Left lung (tissue), 10 donors: Measurements from ENCODE around the gene KRTAP6-2. TPM values are rescaled to one million over a fixed set of nuclear protein-coding genes. Genes with fewer than 3 reads are reported as not detected.

ENCODE experiments used
- ATAC-seq: fragments of 200-7000 bp; cut with Tn5 transposase; one replicate; pipeline ENCODE4 v1.9.1; 2020; ENCODE audit warnings: moderate library complexity
- DNase-seq, 4 donors: peaks; one replicate each; pipeline ENCODE4 v3.0.0-alpha.2; 2013 to 2020
- H3K27ac ChIP-seq, 2 donors: fragments of 200-600 bp; sonication (generic) in 1 of 2; one replicate each; pipeline versions ENCODE4 v1.5.0 to v1.8.0; 2020 to 2021
- H3K27me3 ChIP-seq, 2 donors: fragments of 200-600 bp; sonication (generic) in 1 of 2; one replicate each; pipeline versions ENCODE4 v1.5.0 to v1.8.0; 2020 to 2021
- H3K36me3 ChIP-seq, 2 donors: fragments of 200-600 bp; sonication (generic) in 1 of 2; one replicate each; pipeline versions ENCODE4 v1.5.0 to v1.8.0; 2020 to 2021
- H3K4me1 ChIP-seq, 2 donors: fragments of 200-600 bp; one replicate each; pipeline ENCODE4 v1.8.0; 2021
- H3K4me3 ChIP-seq, 2 donors: fragments of 200-600 bp; sonication (generic) in 1 of 2; one replicate each; pipeline versions ENCODE4 v1.5.0 to v1.8.0; 2020 to 2021; ENCODE audit warnings: mild to moderate bottlenecking in 1 of 2
- H3K9me3 ChIP-seq, 2 donors: fragments of 200-600 bp; sonication (generic) in 1 of 2; one replicate each; pipeline versions ENCODE4 v1.5.0 to v1.8.0; 2020 to 2021
- intact Hi-C, 2 donors: fragments of 100-400 bp; cut with DNase I; formaldehyde crosslinking; loops; one replicate each; pipeline versions ENCODE4 v1.11.2 to v1.14.2; 2022
- polyA plus RNA-seq, 6 donors: library from polyadenylated mRNA; unstranded; fragments of 120-200 nt; gene quantifications; one replicate each; pipeline ENCODE4 v1.2.1, GENCODE V29; 2013; ENCODE audit not compliant: insufficient read length in 6 of 6
- total RNA-seq, 2 donors: library from RNA; stranded (reverse); fragmentation: NEBNext Ultra II Directional; extraction: Animal tissue kit (Norgen Biotek cat#: 25700); gene quantifications; one replicate each; pipeline ENCODE4 v1.2.1, GENCODE V29; 2021
- TF ChIP-seq, protein P1 (sequence below), 2 donors: fragments of 200-600 bp; sonication (generic) in 1 of 2; IDR thresholded peaks; one replicate each; pipeline versions ENCODE4 v1.5.0 to v1.8.0; 2021; ENCODE audit warnings: antibody characterized with exemption in 2 of 2
- donor health status: DM: no; HTN: yes; CAD: no.
- donor health status: DM: no; HTN: no; CAD: no.

KRTAP6-2 gene
- total and polyA plus RNA-seq, 8 donors: not detected

GRCh38 chr21:30620080-30620479 lies 21.4 kb upstream of the KRTAP6-2 start:
- no peak for DNase-seq
- H3K27me3 ChIP-seq: no peaks in the 10 kb centered on the region
- intact Hi-C loops: no loop called here
- H3K27ac ChIP-seq: no peak overlapping the region
- H3K36me3 ChIP-seq: no peaks in the 10 kb centered on the region
- H3K4me1 ChIP-seq: no peaks in the 10 kb centered on the region
- no peak for ATAC-seq
- TF ChIP-seq, protein P1, sequence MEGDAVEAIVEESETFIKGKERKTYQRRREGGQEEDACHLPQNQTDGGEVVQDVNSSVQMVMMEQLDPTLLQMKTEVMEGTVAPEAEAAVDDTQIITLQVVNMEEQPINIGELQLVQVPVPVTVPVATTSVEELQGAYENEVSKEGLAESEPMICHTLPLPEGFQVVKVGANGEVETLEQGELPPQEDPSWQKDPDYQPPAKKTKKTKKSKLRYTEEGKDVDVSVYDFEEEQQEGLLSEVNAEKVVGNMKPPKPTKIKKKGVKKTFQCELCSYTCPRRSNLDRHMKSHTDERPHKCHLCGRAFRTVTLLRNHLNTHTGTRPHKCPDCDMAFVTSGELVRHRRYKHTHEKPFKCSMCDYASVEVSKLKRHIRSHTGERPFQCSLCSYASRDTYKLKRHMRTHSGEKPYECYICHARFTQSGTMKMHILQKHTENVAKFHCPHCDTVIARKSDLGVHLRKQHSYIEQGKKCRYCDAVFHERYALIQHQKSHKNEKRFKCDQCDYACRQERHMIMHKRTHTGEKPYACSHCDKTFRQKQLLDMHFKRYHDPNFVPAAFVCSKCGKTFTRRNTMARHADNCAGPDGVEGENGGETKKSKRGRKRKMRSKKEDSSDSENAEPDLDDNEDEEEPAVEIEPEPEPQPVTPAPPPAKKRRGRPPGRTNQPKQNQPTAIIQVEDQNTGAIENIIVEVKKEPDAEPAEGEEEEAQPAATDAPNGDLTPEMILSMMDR (IDR thresholded peaks at IDR 0.05): no peak
- no peak overlapping the region for H3K4me3 ChIP-seq
- H3K9me3 ChIP-seq: peaks cover 0 to 6% of the 10 kb centered on the region in 2 donors

GRCh38 chr21:30616125-30616524 lies 17.4 kb upstream of the KRTAP6-2 start, which contains the start of gene KRTAP20-1:
TSS of gene KRTAP20-1 (plus strand) at chr21:30616425. CDS start at chr21:30616455, 30 bp downstream.
- no peak for DNase-seq
- Histone ChIP-seq H3K36me3 (no peaks in the 10 kb centered on the region), H3K4me1 (no peaks in the 10 kb centered on the region), H3K27ac (no peak within 1 kb of the TSS), H3K27me3 (no peaks in the 10 kb centered on the region), H3K9me3 (peaks cover 0 to 1% of the 10 kb centered on the region in 2 donors), H3K4me3 (no peak within 1 kb of the TSS)
- TF ChIP-seq, protein P1 (IDR thresholded peaks at IDR 0.05): no peak
- ATAC-seq: no peak
- intact Hi-C loops: no loop called here

DNA sequence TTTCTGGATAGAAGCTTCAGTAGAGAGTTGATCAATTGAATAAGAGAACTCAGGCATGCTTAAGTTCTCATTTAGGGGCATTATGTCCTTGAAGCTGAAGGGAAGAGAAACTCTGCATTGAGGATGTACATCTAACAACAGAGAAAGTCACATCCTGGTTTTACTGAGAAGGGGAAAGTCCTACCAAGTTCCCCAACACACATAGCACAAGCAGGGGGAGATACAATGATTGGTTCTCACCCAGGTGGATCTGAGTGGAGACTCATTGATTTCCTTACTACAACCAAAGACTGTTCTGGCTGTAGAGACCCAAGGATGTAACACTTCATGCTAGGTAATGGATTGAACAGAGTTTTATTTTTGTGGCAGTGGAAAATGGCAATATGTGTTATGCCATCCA lies 16.5 kb upstream of the KRTAP6-2 start:
- no peaks in the 10 kb centered on the region for H3K4me1 ChIP-seq
- peaks cover 0 to 2% of the 10 kb centered on the region in 2 donors for H3K9me3 ChIP-seq
- H3K36me3 ChIP-seq: no peaks in the 10 kb centered on the region
- no peak overlapping the region for H3K27ac ChIP-seq
- no peak overlapping the region for H3K4me3 ChIP-seq
- ATAC-seq (no peak), DNase-seq (no peak)
- TF ChIP-seq, protein P1 (IDR thresholded peaks at IDR 0.05): no peak
- no peaks in the 10 kb centered on the region for H3K27me3 ChIP-seq
- intact Hi-C loops: no loop called here

DNA sequence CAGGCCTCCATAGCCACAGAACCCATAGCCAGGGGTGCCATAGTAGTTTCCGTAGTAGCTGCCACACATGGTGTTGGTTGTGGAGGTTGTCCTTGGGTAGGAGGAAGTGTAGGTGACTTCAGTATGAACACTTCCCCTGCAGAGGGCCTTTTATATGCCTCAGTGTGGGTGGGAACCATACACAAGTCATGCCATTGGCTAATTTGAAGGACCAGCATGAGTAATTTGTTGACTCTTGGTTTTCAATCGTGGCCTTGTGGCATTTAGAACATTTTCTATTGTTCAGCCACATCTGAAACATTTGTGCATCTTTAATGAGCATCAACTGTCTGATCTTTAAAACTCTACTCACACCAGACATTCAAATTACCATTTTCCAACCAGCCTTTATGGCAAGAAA lies 15.1 kb upstream of the KRTAP6-2 start, which contains the start of gene KRTAP6-1:
Gene KRTAP6-1, minus strand, starts transcription at position 95 of the 400 bp plus-strand sequence. Its CDS starts 26 bp downstream, at position 69.
- intact Hi-C loops: no loop called here
- H3K4me1 ChIP-seq: no peaks in the 10 kb centered on the region
- DNase-seq (no peak), ATAC-seq (no peak)
- no peak within 1 kb of the TSS for H3K27ac ChIP-seq
- no peaks in the 10 kb centered on the region for H3K36me3 ChIP-seq
- H3K9me3 ChIP-seq: peaks cover 0 to 2% of the 10 kb centered on the region in 2 donors
- no peaks in the 10 kb centered on the region for H3K27me3 ChIP-seq
- H3K4me3 ChIP-seq: no peak within 1 kb of the TSS
- TF ChIP-seq, protein P1 (IDR thresholded peaks at IDR 0.05): no peak

- Histone ChIP-seq H3K4me1 (no peaks in the 10 kb centered on the region), H3K36me3 (no peaks in the 10 kb centered on the region), H3K9me3 (peaks cover 0 to 2% of the 10 kb centered on the region in 2 donors), H3K27me3 (no peaks in the 10 kb centered on the region), H3K4me3 (no peak overlapping the region), H3K27ac (no peak overlapping the region)
- intact Hi-C loops: no loop called here
- ATAC-seq (no peak), DNase-seq (no peak)
- TF ChIP-seq, protein P1 (IDR thresholded peaks at IDR 0.05): no peak
These were observed 13.4 kb upstream of the KRTAP6-2 start for GRCh38 chr21:30612132-30612531.
